ENCODE results near the gene TBCEL.

- TF ChIP-seq, protein P1, sequence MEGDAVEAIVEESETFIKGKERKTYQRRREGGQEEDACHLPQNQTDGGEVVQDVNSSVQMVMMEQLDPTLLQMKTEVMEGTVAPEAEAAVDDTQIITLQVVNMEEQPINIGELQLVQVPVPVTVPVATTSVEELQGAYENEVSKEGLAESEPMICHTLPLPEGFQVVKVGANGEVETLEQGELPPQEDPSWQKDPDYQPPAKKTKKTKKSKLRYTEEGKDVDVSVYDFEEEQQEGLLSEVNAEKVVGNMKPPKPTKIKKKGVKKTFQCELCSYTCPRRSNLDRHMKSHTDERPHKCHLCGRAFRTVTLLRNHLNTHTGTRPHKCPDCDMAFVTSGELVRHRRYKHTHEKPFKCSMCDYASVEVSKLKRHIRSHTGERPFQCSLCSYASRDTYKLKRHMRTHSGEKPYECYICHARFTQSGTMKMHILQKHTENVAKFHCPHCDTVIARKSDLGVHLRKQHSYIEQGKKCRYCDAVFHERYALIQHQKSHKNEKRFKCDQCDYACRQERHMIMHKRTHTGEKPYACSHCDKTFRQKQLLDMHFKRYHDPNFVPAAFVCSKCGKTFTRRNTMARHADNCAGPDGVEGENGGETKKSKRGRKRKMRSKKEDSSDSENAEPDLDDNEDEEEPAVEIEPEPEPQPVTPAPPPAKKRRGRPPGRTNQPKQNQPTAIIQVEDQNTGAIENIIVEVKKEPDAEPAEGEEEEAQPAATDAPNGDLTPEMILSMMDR (IDR thresholded peaks at IDR 0.05; ENCODE audit: low read depth, low read length, missing input control) = no peak
- no peak for TF ChIP-seq FOXA2 (IDR thresholded peaks at IDR 0.05)
- TF ChIP-seq REST (IDR thresholded peaks at IDR 0.05) = no peak
- no peak for TF ChIP-seq GABPA (IDR thresholded peaks at IDR 0.05 in 1 of 2, conservative IDR thresholded peaks at IDR 0.05 in 1 of 2)
- TF ChIP-seq RAD21 (IDR thresholded peaks at IDR 0.05) = no peak
- TF ChIP-seq ZBTB33 (IDR thresholded peaks at IDR 0.05) = no peak
- TF ChIP-seq HNF4A (conservative IDR thresholded peaks at IDR 0.05) = no peak
- no peak for TF ChIP-seq JUND (IDR thresholded peaks at IDR 0.05)
- no peak for TF ChIP-seq SP1 (IDR thresholded peaks at IDR 0.05)
Measured at GRCh38 chr11:121109916-121110586, 86.1 kb downstream of the TBCEL start.

All from liver (tissue), 3 donors.